Keratinocyte (primary cell): ENCODE measurements around the gene SNAI3.

ENCODE experiments used
- EZH2 ChIP-seq: IDR thresholded peaks from one replicate; pipeline ENCODE4 v1.6.1; 2012; ENCODE audit warnings: inconsistent platforms, mild to moderate bottlenecking, low read length, moderate library complexity
- TF ChIP-seq, protein P1 (sequence below), 3 experiments: IDR thresholded peaks in 1 of 3; conservative IDR thresholded peaks in 1 of 3; optimal IDR thresholded peaks in 1 of 3; 2 replicates in 2 of 3; 3 replicates in 1 of 3; pipeline versions ENCODE3 to v1.5.1; 2011; ENCODE audit warnings: low read length in 3 of 3, mild to moderate bottlenecking in 3 of 3, moderate library complexity in 2 of 3, control low read depth in 1 of 3, inconsistent platforms in 1 of 3; ENCODE audit not compliant: insufficient read depth in 2 of 3; ENCODE audit errors: extremely low read depth in 1 of 3

DNA sequence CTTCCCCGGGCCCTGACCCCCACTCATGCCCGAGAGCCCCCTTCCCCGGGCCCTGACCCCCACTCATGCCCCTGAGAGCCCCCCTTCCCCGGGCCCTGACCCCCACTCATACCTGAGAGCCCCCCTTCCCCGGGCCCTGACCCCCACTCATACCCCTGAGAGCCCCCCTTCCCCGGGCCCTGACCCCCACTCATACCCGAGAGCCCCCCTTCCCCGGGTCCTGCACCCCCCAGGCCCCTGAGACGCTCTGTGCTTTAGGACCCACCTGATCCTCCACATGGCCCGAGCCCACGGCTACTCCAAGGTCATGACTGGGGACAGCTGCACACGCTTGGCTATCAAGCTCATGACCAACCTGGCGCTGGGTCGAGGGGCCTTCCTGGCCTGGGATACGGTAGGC, 26.7 kb upstream of the SNAI3 start:
- TF ChIP-seq, protein P1, sequence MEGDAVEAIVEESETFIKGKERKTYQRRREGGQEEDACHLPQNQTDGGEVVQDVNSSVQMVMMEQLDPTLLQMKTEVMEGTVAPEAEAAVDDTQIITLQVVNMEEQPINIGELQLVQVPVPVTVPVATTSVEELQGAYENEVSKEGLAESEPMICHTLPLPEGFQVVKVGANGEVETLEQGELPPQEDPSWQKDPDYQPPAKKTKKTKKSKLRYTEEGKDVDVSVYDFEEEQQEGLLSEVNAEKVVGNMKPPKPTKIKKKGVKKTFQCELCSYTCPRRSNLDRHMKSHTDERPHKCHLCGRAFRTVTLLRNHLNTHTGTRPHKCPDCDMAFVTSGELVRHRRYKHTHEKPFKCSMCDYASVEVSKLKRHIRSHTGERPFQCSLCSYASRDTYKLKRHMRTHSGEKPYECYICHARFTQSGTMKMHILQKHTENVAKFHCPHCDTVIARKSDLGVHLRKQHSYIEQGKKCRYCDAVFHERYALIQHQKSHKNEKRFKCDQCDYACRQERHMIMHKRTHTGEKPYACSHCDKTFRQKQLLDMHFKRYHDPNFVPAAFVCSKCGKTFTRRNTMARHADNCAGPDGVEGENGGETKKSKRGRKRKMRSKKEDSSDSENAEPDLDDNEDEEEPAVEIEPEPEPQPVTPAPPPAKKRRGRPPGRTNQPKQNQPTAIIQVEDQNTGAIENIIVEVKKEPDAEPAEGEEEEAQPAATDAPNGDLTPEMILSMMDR (optimal IDR thresholded peaks at IDR 0.05 in 1 of 3, IDR thresholded peaks at IDR 0.05 in 1 of 3, conservative IDR thresholded peaks at IDR 0.05 in 1 of 3; ENCODE audit: extremely low read depth in 1 of 3, insufficient read depth in 2 of 3, low read length in 3 of 3) = no peak
- TF ChIP-seq EZH2 = no peak
